ENCODE data around the gene MEGF6.
"Not testable (repeated sequence)": the region's sequence is repeated elsewhere in the genome, so short reads cannot be mapped to it uniquely, and the experiment has no call there.

MEGF6 gene

GRCh38 chr1:3590951-3591865 is 20.1 kb downstream of the MEGF6 start:
- DNase-seq (ENCODE audit: low spot score), result no peak
- Histone ChIP-seq H3K4me3 (no peak overlapping the region), H3K27ac (no peak overlapping the region)
- TF ChIP-seq CTCF (IDR thresholded peaks at IDR 0.05), result no peak

GRCh38 chr1:3590139-3590763 is 21.1 kb downstream of the MEGF6 start:
- DNase-seq (ENCODE audit: low spot score), result no peak
- no peak for TF ChIP-seq CTCF (IDR thresholded peaks at IDR 0.05)
- no peak overlapping the region for H3K4me3 ChIP-seq
- no peak overlapping the region for H3K27ac ChIP-seq

- Histone ChIP-seq H3K4me3 (no peak overlapping the region), H3K27ac (no peak overlapping the region)
- DNase-seq (ENCODE audit: low spot score), result no peak
- no peak for TF ChIP-seq CTCF (IDR thresholded peaks at IDR 0.05)
Measured at GRCh38 chr1:3588395-3588794, 22.9 kb downstream of the MEGF6 start.

- H3K27ac ChIP-seq, result no peak overlapping the region
- DNase-seq (ENCODE audit: low spot score), result no peak
- no peak overlapping the region for H3K4me3 ChIP-seq
Measured at GRCh38 chr1:3586986-3587759, 24.1 kb downstream of the MEGF6 start.

GRCh38 chr1:3585940-3586568 is 25.3 kb downstream of the MEGF6 start:
- H3K4me3 ChIP-seq, result no peak overlapping the region
- no peak overlapping the region for H3K27ac ChIP-seq
- DNase-seq (ENCODE audit: low spot score), result no peak
- no peak for TF ChIP-seq CTCF (IDR thresholded peaks at IDR 0.05)

More at GRCh38 chr1:3586986-3587759, 24.1 kb downstream of the MEGF6 start:
- TF ChIP-seq CTCF (IDR thresholded peaks at IDR 0.05), result no peak

- H3K4me3 ChIP-seq; H3K27ac ChIP-seq; DNase-seq (ENCODE audit: low spot score): not testable (repeated sequence)
Measured at GRCh38 chr1:3585353-3585868, 25.9 kb downstream of the MEGF6 start.

GRCh38 chr1:3584915-3585314 is 26.4 kb downstream of the MEGF6 start:
- TF ChIP-seq CTCF (IDR thresholded peaks at IDR 0.05), result no peak
- Histone ChIP-seq H3K27ac (no peak overlapping the region), H3K4me3 (no peak overlapping the region)
- no peak for DNase-seq (ENCODE audit: low spot score)

GRCh38 chr1:3583751-3584150 is 27.6 kb downstream of the MEGF6 start:
- H3K4me3 ChIP-seq; H3K27ac ChIP-seq; DNase-seq (ENCODE audit: low spot score): not testable (repeated sequence)

All from coronary artery (tissue), 2 donors.